Inflammatory macrophage treated with lipopolysaccharide for 1 hour (primary cell): Measurements from ENCODE around the gene PKD1.

Experiments
- DNase-seq, 2 donors: peaks; one replicate each; pipeline ENCODE4 v3.0.0-alpha.2; 2020 to 2022

The PKD1 gene

DNA sequence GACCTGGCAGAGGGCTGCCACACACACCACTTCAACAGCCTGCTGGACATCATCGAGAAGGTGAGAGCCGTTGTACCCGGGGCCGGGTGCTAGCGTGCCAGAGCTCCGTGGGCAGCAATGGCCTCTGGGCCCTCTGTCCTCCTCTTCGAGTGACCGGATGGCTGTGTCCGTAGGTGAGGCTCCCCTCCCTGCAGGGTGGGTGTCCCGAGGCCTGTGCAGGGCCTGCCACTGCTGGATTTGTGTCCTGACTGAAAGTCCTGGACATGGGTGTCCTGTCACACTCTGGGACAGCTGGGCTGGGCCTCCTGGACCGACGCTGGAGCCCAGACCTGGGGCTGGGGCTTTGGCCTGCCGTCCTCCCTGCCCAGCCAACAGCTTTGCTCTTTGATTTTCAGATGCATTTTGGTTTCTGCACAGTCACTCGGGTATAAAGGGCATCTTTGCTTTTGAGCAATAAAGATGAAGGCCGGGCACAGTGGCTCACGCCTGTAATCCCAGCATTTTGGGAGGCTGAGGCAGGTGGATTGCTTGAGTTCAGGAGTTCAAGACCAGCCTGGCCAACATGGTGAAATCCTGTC lies 71.2 kb downstream of the PKD1 start:
- no peak for DNase-seq

DNA sequence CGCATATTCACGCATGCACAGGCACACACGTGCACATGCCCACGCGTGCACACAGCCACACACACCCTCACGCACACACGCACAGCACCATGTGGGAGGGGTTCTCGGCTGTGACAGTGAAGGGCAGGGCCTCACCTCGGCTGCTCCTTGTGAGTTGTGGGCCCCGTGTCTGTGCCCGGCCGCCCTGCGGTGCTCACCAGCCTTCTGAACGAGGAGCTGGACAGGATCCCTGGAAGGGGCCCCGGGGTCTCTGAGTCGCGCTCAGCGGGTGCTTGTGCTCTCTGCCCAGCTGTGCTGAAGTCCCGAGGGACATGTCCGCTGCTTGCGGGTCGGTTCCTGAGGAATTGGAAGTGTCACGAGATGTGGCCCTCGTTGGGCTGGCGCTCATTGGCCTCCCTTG lies 71.8 kb downstream of the PKD1 start:
- no peak for DNase-seq

DNA sequence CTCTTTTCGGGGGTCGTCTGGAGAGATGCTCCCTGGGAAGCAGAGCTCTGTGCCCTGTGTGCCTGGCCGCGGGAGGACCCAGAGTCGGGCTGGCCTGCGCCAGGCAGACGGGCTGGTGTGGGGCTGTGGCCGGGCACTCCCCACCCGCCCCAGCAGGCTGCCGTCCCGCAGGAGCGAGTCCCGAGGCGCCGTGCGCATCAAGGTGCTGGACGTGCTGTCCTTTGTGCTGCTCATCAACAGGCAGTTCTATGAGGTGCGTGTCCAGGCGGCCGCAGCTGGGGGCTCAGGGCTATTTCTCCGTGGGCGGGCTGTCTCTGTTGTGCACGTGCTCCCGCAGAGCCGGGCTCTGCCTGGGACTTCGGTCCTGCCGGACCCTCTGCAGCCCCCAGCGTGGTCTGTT lies 72.9 kb downstream of the PKD1 start:
- no peak for DNase-seq

DNA sequence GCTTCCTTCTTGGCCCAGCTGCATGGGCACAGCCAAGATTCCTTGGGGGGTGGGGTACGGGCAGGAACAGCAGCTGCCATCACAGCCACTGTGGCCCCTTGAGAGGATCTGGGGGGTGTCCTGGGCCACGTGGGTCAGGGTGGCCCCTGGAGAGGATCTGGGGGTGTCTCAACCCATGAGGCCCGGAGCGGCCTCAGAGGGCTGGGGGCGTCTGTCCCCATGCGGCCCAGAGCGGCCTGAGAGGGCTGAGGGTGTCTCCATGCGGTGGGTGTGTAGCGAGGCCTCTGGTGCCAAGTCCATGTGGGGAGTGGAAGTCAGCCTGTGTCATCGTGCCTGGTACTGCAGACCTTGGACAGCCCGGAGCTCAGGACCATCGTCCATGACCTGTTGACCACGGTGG lies 74.2 kb downstream of the PKD1 start:
- DNase-seq: no peak

DNA sequence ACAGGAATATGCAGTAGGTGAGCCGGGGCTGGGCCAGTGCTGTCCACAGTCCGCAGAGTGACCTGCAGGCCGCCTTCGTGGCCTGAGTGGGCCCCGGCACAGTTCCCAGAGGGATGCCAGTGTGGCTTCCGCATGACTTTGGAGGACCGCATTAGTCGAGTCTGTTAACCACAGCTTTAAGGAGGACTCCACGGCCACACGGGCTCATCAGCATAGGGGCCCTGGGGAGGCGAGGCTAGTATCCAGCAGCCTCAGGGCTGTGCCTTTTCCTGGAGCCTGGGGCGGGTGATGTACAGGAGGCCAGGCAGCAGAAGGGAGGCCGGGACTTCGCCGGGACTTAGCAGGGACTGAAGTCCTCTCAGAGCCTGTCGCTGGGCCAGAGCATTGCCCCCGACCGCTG lies 74.7 kb downstream of the PKD1 start:
- DNase-seq: no peak

DNA sequence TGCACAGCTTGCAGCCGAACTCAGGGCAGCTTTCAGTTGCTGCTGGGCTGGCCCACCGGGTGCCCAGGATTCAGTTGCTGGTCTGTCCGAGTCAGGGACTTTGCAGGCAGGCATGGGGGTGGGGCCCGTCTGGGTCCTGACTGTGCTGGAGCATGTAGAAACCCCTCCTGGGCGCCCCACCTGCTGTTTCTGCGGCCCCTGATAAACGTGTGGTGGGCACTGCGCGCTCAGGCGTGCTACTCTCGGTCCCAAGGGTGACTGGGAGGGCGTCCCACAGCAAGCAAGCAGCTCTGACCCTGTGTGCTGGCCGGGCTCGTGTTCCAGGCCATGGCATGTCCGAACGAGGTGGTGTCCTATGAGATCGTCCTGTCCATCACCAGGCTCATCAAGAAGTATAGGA lies 75.4 kb downstream of the PKD1 start:
- DNase-seq: no peak

DNA sequence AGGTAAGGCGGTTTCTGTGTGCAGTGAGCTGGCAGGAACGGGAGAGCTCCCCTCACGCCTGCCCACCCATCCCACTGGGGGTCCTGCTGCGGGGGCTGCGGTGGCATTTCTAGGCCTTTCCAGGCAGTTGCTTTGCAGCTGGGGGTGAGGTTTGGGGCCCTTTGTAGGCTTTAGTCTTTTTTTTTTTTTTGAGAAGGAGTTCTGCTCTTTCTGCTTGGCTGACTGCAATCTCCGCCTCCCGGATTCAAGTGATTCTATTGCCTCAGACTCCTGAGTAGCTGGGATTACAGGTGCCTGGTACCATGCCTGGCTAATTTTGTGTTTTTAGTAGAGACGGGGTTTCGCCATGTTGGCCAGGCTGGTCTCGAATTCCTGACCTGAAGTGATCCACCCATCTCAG lies 76.8 kb downstream of the PKD1 start:
- no peak for DNase-seq

DNA sequence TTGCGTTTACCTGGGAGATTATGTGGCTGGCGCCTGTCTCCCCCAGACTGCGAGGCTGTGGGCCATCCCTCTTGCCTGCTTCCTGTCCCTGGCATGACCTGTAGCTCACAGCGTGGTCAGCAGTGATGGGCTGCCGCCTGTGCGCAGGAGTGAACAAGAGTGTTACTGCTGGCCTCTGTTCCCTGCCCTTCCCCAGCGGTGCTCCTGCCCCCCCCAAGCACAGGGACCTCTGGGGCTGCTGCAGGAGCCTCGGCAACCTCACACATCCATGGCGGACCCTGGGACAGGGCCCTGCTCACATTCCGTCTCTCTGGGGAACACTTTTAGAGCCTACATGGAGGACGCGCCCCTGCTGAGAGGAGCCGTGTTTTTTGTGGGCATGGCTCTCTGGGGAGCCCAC lies 77.3 kb downstream of the PKD1 start:
- DNase-seq: no peak

DNA sequence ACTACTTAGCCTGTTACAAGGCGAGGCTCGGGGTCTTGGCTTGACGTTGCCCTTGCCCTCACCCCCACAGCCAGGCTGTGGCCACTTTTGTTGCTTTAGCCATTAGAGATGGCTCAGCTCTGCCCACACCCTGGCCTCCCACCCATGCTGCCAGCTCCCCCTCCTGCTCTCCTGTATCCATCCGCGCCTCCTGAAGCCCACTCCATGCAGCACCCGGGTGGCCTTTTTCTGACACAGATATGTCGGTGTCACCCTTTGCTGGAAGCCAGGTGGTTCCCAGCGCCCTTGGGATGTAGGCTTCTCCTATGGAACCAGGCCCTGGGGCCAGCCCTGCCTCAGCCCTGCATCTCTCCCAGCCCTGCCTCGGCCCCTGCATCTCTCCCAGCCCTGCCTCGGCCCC lies 78.3 kb downstream of the PKD1 start:
- DNase-seq: no peak

DNA sequence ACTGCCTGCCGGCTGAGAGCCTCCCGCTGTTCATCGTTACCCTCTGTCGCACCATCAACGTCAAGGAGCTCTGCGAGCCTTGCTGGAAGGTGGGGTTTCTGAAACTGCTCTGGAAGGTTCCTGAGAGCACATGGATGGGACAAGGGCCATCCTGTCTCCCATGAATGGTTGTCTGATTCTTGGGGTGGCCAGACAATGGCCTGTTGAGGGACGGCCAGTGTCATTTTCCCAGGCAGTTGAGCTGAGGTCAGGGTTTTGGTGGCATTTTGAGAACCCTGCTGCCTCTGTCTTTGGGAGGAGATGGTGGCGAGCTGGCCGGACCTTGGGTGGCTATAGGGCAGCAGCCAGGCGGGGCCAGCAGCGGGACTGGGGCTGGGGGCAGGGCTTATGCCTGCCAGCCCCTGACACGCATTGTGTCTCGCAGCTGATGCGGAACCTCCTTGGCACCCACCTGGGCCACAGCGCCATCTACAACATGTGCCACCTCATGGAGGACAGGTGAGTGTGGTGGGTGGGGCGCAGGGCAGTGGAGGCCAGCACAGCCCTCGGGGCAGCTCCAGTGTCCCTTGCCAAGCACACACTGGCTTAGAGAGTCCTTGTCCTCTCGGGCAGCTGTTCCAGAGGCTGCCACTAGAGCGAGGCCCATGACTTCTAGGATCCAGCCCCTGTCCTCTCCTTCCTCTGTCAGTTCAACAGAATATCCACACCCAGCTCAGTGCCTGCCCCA lies 78.9 kb downstream of the PKD1 start:
- no peak for DNase-seq

DNA sequence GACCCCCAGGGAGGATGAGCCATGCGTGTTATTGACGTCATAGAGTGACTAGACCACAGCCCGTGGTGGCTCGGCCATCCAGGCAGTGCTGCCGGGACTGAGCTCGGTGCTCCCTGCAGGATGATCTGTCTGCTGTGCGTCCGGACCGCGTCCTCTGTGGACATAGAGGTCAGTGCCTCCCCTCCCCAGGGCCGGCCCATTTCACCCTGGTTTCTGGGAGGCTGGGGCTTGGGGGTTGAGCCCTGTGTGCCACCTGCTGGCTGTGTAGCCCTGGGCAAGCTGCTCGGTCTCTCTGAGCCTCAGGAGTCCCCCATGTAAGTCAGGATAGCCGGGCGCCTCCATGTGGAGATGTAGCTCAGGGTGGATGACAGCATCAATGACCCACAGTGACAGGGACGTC lies 79.6 kb downstream of the PKD1 start:
- no peak for DNase-seq

DNA sequence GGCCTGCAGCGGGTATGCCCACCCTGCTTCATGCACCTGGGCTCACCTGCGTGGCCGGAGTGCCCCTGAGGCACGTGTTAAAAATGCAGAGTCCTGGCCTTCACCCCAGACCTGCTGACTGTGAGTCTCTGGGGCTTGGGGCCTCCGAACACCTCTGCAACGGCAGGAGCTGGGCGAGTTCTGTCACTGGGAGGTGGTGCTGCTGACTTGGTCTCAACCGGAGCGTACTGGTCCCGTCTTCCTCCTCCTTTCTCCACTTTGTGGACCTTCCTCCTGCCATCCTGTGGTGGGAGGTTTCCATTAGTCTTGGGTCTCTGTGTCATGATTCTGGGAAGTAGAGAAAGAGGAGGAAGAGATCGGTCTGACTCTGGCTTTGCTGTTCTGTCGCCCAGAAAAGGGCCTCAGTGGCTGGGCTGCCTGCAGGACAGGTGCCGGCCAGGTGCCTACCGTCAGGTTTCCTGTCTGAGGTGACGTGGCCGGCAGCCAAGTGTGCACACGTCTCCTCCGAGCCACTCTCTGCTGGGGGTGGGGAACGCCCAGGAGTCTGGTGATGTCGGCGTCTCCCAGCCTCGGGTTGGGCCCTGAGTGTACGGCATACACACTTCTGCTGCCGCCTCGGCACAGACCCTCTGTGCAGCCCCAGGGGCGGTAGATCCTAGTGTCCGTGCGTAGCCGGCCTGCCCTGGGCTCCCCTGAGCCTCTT lies 81.0 kb downstream of the PKD1 start:
- DNase-seq: no peak

DNA sequence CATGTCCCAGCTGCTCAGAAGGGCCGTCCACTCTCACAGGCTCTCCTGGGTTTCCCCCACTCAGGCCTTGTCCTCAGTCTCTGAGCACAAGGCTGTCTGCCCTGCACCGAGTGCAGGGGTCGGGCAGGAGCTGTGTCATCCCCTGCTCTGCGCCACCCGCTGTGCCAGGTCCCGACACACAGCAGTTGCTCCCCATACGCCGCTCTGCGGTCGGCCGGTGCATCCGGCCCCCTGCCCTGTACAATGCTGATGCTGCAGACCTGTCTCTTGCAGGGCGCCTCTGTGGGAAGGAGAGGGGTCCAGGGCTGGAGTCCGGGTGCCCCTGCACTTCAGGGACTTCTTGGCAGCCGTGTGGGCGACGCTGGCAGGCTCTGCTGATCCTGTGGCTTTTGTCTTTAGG lies 81.8 kb downstream of the PKD1 start:
- no peak for DNase-seq

DNA sequence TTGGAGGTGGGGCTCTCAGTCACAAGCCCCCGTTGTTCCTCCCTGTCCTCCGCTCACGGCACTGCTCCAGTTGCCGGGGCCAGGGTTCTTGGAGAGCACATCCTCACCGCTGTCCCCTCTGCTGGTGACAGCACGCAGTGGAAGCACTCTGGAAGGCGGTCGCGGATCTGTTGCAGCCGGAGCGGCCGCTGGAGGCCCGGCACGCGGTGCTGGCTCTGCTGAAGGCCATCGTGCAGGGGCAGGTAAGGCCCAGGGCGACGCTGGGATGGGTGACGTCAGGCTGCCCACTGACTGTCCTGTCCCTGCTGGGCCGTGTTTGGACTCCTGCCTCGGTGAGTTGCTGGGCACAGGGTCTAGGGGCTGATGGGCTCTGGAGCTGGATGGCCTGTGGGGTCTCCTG lies 82.5 kb downstream of the PKD1 start:
- DNase-seq: no peak

DNA sequence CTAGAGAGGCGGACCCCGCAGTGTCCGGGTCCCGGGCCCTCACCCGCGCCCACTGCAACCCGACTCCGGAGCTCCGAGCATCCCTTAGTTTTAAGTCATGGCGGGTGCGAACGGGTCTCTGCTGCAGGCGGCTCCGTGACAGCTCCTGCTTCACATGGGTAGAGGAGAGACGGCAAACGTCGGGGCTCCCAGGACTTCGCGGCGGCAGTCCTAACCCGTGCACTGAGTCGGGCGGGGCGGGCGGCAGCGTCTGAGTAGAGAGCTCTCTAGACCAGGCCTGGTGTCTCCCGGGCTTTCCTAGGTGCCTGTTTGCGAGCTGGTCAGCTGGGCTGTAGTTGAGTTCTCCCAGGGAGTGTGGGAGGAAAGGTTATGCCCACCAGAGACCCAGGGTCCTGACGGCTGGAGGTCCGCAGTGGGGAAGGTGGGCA lies 87.6 kb downstream of the PKD1 start:
- no peak for DNase-seq

DNA sequence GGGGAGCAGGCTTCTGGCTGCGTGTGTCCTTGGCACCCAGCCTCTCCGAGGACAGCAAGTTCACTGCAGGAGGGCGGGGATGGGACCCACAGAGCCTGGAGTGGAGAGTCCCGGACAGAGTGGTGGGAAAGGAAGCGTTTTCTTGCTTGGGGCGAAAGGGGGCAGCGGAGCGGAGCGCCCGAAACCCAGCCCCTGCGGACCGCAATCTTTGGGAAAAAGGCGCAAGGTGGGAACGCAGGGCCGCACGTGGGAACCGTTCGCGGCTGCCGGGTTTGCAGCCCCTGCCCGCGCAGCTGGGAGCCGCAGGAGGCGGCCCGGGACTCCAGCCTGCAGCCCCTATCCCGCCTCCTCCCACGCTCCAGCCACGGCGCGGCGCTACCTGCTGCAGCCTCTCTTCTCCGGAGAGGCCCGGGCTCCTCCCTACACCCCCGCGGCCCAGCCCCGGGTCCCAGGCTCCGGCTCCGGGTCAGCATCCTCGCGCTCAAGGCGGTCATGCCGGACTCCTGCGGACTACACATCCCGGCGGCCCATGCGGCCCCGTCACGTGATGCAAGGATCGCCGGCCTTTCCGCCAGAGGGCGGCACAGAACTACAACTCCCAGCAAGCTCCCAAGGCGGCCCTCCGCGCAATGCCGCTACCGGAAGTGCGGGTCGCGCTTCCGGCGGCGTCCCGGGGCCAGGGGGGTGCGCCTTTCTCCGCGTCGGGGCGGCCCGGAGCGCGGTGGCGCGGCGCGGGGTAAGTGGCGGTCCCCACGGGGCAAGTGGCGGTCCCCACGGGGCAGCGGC lies 88.2 kb downstream of the PKD1 start, which contains the start of the genes NTHL1 and TSC2:
Gene NTHL1, minus strand, starts transcription at position 505 of the 786 bp plus-strand sequence. Its CDS starts 11 bp downstream, at position 494.
Gene TSC2, plus strand, starts transcription at position 656 of the 786 bp plus-strand sequence. CDS start 631 bp downstream, outside the sequence.
- DNase-seq: peak; percentile 93 to 96

DNA sequence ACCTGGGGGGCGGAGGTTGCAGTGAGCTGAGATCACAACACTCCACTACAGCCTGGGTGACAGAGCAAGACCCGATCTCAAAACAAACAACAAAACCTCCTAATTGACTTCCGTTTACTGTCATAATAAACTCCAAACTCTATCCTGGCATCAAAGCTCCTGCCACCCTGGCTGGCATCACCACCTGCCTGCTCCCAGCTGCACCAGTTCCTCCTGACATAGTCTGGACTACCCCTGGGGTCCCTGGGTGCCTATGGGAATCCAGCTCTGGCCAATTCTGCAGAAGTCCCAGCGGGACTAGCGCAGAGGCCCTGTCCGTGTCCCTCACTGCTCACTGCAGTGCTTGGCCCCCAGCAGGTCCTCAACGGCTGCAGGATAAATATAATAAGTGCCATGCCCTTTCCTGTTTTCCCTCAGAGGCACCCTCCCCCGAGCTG lies 88.8 kb downstream of the PKD1 start:
- DNase-seq: no peak

DNA sequence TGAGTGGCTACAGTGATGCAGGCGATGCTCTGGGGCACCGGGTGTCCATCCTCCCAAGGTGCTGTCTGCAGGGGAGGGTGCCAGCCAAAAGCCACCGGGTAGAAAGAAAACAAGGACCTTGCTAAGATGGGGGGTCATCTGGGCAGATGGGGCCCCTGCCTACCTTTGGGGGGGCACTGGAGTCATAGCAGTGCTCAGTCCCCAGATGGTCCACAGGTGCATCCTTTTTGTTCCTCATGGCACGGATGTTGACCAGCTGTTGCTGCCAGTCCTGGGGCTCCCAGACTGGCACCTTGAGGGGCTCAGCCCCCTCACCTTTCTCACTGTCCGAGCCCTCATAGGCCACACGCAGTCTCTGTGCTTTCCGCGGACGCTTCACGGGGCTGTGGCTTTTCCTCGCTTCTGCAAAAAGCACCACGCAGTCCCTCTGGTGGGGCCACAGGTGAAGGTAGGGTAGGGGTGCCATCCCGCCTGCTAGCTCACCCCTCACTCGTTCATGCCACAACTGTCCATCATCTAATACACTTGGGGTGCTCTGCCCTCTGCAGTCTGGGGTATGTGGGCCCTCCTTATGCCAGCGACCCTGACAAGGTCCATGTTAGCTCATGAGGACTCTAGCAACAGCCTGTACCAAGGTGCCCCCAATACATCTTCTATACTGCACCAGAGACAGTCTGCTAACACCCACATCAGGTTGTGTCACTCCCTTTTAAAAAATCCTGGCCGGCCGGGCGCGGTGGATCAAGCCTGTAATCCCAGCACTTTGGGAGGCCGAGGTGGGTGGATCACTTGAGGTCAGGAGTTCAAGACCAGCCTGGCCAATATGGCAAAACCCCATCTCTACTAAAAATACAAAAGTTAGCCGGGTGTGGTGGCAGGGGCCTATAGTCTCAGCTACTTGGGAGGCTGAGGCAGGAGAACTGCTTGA lies 89.5 kb downstream of the PKD1 start:
- no peak for DNase-seq

DNA sequence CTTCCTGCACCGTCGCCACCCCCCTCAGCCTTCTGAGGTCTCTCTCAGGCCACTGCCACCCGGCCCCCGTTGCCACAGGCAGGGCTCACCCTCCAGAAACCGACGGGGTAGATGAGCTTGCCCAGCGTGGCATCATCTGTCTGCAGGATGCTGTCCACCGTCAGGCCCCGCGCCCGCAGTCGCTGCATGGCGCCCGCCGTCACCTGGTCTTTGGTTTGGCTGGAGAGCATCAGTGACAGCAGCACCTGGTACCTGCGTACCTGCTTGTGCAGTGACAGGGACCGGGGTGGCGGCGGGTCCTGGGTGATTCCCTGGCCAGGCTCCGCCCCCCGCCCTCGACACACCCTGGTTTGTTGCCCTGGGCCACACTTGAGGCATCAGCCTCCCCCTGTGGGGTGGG lies 91.2 kb downstream of the PKD1 start:
- no peak for DNase-seq

DNA sequence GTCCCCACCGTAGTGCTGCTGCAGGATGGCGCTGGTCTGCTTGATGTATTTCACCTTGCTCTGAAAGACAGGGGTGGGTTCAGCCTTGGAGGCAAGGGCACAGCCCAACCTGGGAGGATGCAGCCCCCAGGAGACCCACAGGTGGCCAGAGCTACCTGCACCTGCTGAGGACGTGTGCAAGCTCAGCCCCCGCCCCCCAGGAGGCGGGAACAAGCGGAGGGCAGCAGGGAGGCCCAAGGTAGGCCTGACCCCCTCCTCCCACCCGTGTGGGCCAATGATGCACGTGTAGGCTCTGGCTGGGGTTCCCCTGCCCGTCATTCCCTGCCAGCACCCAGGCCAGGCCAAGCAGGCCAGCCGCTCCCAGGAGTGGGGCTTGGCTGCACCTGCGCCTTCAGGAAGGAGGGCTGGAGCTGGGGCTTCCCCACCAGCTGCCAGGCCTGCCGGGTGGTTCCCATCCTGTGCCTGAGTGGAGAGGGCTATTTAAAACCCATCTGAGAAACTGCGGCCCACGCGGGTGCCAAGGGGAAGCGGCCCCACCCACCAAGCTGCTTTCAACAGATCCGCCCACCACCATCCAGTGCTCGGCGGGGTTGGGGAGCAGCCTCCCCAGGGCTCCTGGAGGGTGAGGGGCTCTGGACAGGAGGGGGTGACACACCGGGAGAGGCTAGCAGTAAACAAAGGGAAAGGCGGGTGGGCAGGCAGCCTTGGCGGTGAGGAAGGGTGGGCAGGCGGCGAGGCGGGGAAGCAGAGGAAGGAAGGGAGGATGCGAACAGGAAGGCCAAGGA lies 91.8 kb downstream of the PKD1 start:
- DNase-seq: peak; percentile 90 to 95

DNA sequence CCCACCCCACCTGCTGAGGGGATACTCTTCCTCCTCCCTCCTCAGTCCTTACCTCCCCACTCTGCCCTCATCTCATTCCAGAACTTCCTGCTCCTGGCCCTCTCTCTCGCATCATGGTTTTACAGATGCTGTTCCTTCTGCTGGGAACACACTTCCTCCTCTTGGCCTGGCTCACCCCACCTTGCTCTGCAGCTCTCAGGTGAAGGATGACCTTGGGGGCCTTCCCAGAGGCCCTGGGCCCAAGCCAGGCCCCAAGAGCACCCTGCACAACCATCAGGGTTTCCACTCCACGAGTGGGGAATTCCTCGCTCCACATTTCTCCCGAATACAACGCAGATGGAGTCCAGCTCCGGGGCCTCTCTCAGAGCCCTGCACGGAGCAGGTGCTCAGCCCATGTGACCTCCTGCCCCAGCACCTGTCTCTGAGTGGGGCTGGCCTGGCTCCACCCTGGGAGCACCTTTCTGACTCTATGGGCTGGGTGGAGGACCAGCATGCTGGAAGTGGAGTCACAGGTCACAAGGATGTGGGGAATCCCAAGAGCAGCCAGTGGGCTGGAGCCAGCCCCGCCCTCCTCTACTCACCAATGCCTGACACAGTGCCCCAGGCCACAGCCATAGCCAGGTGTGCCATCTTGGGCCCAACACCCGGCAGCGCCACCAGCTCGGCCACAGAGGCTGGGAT lies 92.6 kb downstream of the PKD1 start:
- peak in 1 of 2 donors; percentile 70 for DNase-seq
